Smooth muscle cell (in vitro differentiated cells): ENCODE results near the gene MBOAT2. TPM values are rescaled to one million over a fixed set of nuclear protein-coding genes. Genes with fewer than 3 reads are reported as not detected.
"Not testable (repeated sequence)": the region's sequence is repeated elsewhere in the genome, so short reads cannot be mapped to it uniquely, and the experiment has no call there.

Experiments used
- DNase-seq: peaks from one replicate; lab custom pipeline; 2025; ENCODE audit not compliant: unreplicated experiment; lab: John Stamatoyannopoulos, UW
- H2AFZ ChIP-seq: fragments of 200-600 bp; sonication (generic); 2 replicates; pipeline ENCODE4 v1.6.0; 2016; ENCODE audit warnings: antibody characterized with exemption, low read depth, mild to moderate bottlenecking
- H3F3A ChIP-seq: fragments of 200-600 bp; sonication (generic); 2 replicates; pipeline ENCODE4 v1.6.0; 2017; ENCODE audit warnings: antibody characterized with exemption, low read depth
- H3K27ac ChIP-seq: fragments of 200-600 bp; sonication (generic); 2 replicates; pipeline ENCODE4 v1.5.1; 2016; ENCODE audit warnings: low read depth, mild to moderate bottlenecking
- H3K27me3 ChIP-seq: fragments of 200-600 bp; sonication (generic); 2 replicates; pipeline ENCODE4 v1.6.1; 2016; ENCODE audit warnings: low read depth, mild to moderate bottlenecking
- H3K36me3 ChIP-seq: fragments of 200-600 bp; sonication (generic); 2 replicates; pipeline ENCODE4 v1.5.1; 2016; ENCODE audit warnings: low read depth
- H3K4me1 ChIP-seq: fragments of 200-600 bp; sonication (generic); 2 replicates; pipeline ENCODE4 v1.5.1; 2016; ENCODE audit warnings: low read depth
- H3K4me2 ChIP-seq: fragments of 200-600 bp; sonication (generic); 2 replicates; pipeline ENCODE4 v1.6.0; 2016; ENCODE audit warnings: mild to moderate bottlenecking
- H3K4me3 ChIP-seq: fragments of 200-600 bp; sonication (generic); 2 replicates; pipeline ENCODE4 v1.5.1; 2016; ENCODE audit warnings: mild to moderate bottlenecking
- H3K79me2 ChIP-seq: fragments of 200-600 bp; sonication (generic); 2 replicates; pipeline ENCODE4 v1.6.0; 2016; ENCODE audit warnings: low read depth, mild to moderate bottlenecking
- H3K9ac ChIP-seq: fragments of 200-600 bp; sonication (generic); 2 replicates; pipeline ENCODE4 v1.6.0; 2016; ENCODE audit warnings: low read depth
- H3K9me3 ChIP-seq: fragments of 200-600 bp; sonication (generic); replicated peaks from 2 replicates; pipeline ENCODE4 v1.5.1; 2016; ENCODE audit warnings: low read depth
- H4K20me1 ChIP-seq: fragments of 200-600 bp; sonication (generic); 2 replicates; pipeline ENCODE4 v1.6.0; 2016; ENCODE audit warnings: low read depth
- WGBS: methylation state at CpG from one replicate; pipeline ENCODE4 v1.1.7; 2016; ENCODE audit warnings: low lambda C conversion rate; 5-methylcytosine and 5-hydroxymethylcytosine counted together
- polyA plus RNA-seq: library from polyadenylated mRNA; unstranded; fragments of >200 nt; fragmentation: Nextera tagmentation; extraction: Ambion mirVana; gene quantifications from 2 replicates; pipeline ENCODE4 v1.2.1, GENCODE V29; 2016
- total RNA-seq: library from RNA; depleted of rRNA; stranded (reverse); fragments of >200 nt; gene quantifications from 2 replicates; pipeline ENCODE4 v1.2.3, GENCODE V29; 2014
- TF ChIP-seq, protein P1 (sequence below): fragments of 200-600 bp; sonication (generic); IDR thresholded peaks from 2 replicates; pipeline ENCODE4 v1.5.1; 2017; ENCODE audit warnings: borderline replicate concordance, mild to moderate bottlenecking, antibody characterized with exemption; ENCODE audit not compliant: insufficient read depth, poor library complexity, severe bottlenecking

The MBOAT2 gene
- total and polyA plus RNA-seq, 2 experiments from 2014 or later: 24.1 to 32.6 TPM

DNA sequence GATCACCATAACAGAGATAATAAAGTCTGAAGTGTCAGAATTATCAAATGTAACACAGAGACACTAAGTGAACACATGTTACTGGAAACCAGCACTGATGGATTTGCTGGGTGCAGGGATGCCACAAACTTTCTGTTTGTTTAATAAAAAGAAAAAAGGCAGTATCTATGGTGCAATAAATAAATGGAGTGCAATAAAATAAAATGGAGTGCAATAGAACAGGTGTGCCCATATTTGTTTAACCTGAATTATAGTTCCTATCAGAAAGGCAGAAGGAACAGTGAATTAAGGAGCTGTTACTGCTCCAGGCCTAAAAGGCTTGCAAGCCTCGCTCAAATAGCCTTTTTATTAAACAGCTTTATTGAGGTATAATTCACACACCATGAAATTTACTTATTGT is 85.1 kb downstream of the MBOAT2 start:
- 100% methylated on average over 1 of the region's 1 CpG for WGBS

DNA sequence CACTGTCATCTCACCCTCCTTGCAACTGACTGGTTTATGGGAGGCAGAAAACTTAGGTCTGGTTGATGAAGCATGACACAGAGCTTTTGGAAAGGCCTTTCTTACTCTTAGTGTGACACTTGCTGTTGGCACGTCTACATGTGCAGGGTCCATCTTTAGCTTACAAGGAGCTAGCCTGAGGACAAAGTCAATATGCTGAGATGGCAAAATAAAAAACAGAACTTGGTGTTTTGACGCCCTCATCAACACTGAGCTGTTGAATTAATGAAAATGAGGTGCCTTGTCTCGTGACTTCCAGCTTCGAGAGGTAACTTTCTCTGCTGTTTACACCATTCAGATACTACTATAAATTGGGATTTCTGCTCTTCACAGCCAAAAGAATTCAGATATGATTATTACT is 87.5 kb downstream of the MBOAT2 start:
- Histone ChIP-seq H3K27me3 (no peaks in the 10 kb centered on the region), H4K20me1 (no peaks in the 10 kb centered on the region), H3K9ac (no peak overlapping the region), H3K27ac (no peak overlapping the region), H2AFZ (no peak overlapping the region), H3K9me3 (no peaks in the 10 kb centered on the region), H3K36me3 (peaks cover 4% of the 10 kb centered on the region), H3F3A (no peaks in the 10 kb centered on the region), H3K4me2 (no peak overlapping the region), H3K4me1 (no peaks in the 10 kb centered on the region), H3K4me3 (no peak overlapping the region), H3K79me2 (no peaks in the 10 kb centered on the region)
- TF ChIP-seq, protein P1, sequence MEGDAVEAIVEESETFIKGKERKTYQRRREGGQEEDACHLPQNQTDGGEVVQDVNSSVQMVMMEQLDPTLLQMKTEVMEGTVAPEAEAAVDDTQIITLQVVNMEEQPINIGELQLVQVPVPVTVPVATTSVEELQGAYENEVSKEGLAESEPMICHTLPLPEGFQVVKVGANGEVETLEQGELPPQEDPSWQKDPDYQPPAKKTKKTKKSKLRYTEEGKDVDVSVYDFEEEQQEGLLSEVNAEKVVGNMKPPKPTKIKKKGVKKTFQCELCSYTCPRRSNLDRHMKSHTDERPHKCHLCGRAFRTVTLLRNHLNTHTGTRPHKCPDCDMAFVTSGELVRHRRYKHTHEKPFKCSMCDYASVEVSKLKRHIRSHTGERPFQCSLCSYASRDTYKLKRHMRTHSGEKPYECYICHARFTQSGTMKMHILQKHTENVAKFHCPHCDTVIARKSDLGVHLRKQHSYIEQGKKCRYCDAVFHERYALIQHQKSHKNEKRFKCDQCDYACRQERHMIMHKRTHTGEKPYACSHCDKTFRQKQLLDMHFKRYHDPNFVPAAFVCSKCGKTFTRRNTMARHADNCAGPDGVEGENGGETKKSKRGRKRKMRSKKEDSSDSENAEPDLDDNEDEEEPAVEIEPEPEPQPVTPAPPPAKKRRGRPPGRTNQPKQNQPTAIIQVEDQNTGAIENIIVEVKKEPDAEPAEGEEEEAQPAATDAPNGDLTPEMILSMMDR: no peak
- no peak for DNase-seq
- WGBS: 92% methylated on average over 4 of the region's 4 CpGs

More for the DNA sequence above, 85.1 kb downstream of the MBOAT2 start:
- Histone ChIP-seq H3K4me2 (no peak overlapping the region), H3K9me3 (no peaks in the 10 kb centered on the region), H2AFZ (no peak overlapping the region), H3F3A (no peaks in the 10 kb centered on the region), H3K27ac (no peak overlapping the region), H3K79me2 (no peaks in the 10 kb centered on the region), H3K4me1 (no peaks in the 10 kb centered on the region), H3K36me3 (no peaks in the 10 kb centered on the region), H3K4me3 (no peak overlapping the region), H4K20me1 (peaks cover 10% of the 10 kb centered on the region), H3K27me3 (no peaks in the 10 kb centered on the region), H3K9ac (no peak overlapping the region)
- no peak for DNase-seq
- TF ChIP-seq, protein P1: no peak

DNA sequence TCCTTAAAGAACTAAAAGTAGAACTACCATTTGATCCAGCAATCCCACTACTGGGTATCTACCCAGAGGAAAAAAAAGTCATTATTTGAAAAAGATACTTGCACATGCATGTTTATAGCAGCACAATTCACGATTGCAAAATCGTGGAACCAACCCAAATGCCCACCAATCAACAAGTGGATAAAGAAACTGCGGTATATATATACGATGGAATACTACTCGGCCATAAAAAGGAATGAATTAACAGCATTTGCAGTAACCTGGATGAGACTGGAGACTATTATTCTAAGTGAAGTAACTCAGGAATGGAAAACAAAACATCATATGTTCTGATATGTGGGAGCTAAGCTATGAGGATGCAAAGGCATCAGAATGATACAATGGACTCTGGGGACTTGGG is 89.7 kb downstream of the MBOAT2 start:
- not testable (repeated sequence) for H3K9me3 ChIP-seq, H3K27ac ChIP-seq, H3F3A ChIP-seq, H3K4me1 ChIP-seq, H3K4me3 ChIP-seq, H3K4me2 ChIP-seq, H3K27me3 ChIP-seq, H4K20me1 ChIP-seq, H2AFZ ChIP-seq, DNase-seq, H3K9ac ChIP-seq, H3K36me3 ChIP-seq, H3K79me2 ChIP-seq
- WGBS: 97% methylated on average over 5 of the region's 5 CpGs

DNA sequence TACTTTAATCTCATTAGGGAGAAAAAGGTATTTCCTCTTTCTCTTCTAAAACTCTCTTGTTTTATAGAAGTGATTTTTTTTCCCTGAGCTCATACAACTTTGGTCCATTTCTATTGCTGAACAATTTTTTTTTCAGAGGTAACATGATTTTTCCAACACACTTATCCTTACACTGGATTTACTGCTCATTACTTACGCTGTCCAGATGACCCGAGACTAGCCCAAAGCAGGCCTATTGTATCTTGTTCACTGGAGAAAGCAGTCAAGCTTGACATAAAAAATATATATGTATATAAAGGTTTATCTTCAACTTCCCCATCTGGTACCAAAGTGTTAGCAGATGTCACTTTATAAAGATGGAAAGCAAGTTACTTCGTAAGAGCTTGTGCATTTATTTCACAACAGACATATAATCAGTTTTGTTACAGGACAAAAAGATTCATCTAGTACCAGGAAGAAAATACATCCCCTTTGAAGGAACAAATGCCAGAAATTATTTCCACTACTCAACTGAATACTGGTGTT is 95.7 kb downstream of the MBOAT2 start:
- H3K4me2 ChIP-seq: no peak overlapping the region
- no peaks in the 10 kb centered on the region for H3K9me3 ChIP-seq
- no peaks in the 10 kb centered on the region for H3F3A ChIP-seq
- H3K36me3 ChIP-seq: peaks cover 17% of the 10 kb centered on the region
- WGBS: 61% methylated on average over 3 of the region's 3 CpGs
- H2AFZ ChIP-seq: no peak overlapping the region
- H3K27ac ChIP-seq: no peak overlapping the region
- no peak overlapping the region for H3K4me3 ChIP-seq
- H4K20me1 ChIP-seq: no peaks in the 10 kb centered on the region
- H3K4me1 ChIP-seq: no peaks in the 10 kb centered on the region
- H3K9ac ChIP-seq: no peak overlapping the region
- TF ChIP-seq, protein P1: no peak
- H3K27me3 ChIP-seq: no peaks in the 10 kb centered on the region
- H3K79me2 ChIP-seq: no peaks in the 10 kb centered on the region
- no peak for DNase-seq

DNA sequence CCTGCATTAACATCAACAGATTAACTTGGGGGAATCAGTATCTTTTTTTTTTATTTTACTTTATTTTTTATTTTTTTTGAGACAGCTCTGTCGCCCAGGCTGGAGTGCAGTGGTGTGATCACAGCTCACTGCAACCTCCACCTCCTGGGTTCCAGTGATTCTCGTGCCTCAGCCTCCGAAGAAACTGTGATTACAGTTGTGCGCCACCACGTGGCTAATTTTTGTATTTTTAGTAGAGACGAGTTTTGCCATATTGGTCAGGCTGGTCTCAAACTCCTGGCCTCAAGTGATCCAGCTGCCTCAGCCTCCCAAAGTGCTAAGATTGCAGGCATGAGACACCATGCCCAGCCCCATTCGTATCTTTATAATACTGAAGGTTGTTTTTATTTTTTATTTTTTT is 99.6 kb downstream of the MBOAT2 start:
- H4K20me1 ChIP-seq, H3K27ac ChIP-seq, H3K79me2 ChIP-seq, H3K4me1 ChIP-seq, H3K27me3 ChIP-seq, H2AFZ ChIP-seq, H3K4me2 ChIP-seq, H3K9me3 ChIP-seq, H3K9ac ChIP-seq, DNase-seq, H3F3A ChIP-seq, H3K4me3 ChIP-seq: not testable (repeated sequence)
- H3K36me3 ChIP-seq: peaks cover 14% of the 10 kb centered on the region
- WGBS: 95% methylated on average over 7 of the region's 7 CpGs

DNA sequence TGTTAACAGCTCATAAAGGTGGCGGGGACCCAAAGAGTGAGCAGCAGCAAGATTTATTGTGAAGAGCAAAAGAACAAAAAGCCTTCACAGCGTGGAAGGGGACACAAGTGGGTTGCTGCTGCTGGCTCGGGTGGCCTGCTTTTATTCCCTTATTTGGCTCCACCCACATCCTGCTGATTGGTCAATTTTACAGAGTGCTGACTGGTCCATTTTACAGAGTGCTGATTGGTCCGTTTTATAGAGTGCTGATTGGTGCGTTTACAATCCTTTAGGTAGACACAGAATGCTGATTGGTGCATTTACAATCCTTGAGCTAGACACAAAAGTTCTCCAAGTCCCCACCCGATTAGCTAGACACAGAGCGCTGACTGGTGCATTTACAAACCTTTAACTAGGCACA is 100.7 kb downstream of the MBOAT2 start:
- not testable (repeated sequence) for H3K79me2 ChIP-seq, H3K9me3 ChIP-seq, H3K4me1 ChIP-seq, H3K9ac ChIP-seq, H3K36me3 ChIP-seq, H3K4me3 ChIP-seq, H4K20me1 ChIP-seq, DNase-seq, H3F3A ChIP-seq, H3K4me2 ChIP-seq, H3K27me3 ChIP-seq, H3K27ac ChIP-seq, H2AFZ ChIP-seq
- WGBS: 95% methylated on average over 7 of the region's 7 CpGs
